Skin of body (tissue), 2 donors: Measurements from ENCODE around the gene A1BG. TPM values are rescaled to one million over a fixed set of nuclear protein-coding genes. Genes with fewer than 3 reads are reported as not detected.

Experiments used
- DNase-seq: peaks from one replicate; lab custom pipeline; 2025; lab: John Stamatoyannopoulos, UW
- total RNA-seq: library from RNA; depleted of rRNA; stranded (reverse); fragments of >200 nt; gene quantifications from one replicate; pipeline ENCODE4 v1.2.3, GENCODE V29; 2014

Gene A1BG
- 5.1 TPM for total RNA-seq

GRCh38 chr19:58352760-58353671 lies at the start of gene A1BG:
A1BG (minus strand) TSS chr19:58353492; CDS start chr19:58353437, 55 bp downstream.
- DNase-seq = no peak

- no peak for DNase-seq
Measured at GRCh38 chr19:58401840-58402421, 48.6 kb upstream of the A1BG start.

GRCh38 chr19:58400916-58401839 lies 47.9 kb upstream of the A1BG start:
- peak; percentile 99 for DNase-seq

- no peak for DNase-seq
Measured at GRCh38 chr19:58400316-58400915, 47.1 kb upstream of the A1BG start.

GRCh38 chr19:58399903-58400302 lies 46.6 kb upstream of the A1BG start:
- no peak for DNase-seq

- no peak for DNase-seq
Measured at GRCh38 chr19:58398545-58398944, 45.3 kb upstream of the A1BG start.

- DNase-seq = no peak
Measured at GRCh38 chr19:58398087-58398486, 44.8 kb upstream of the A1BG start.

GRCh38 chr19:58397533-58398037 lies 44.3 kb upstream of the A1BG start:
- no peak for DNase-seq

- DNase-seq = no peak
Measured at GRCh38 chr19:58396691-58397532, 43.6 kb upstream of the A1BG start.

- DNase-seq = no peak
Measured at GRCh38 chr19:58395979-58396627, 42.8 kb upstream of the A1BG start.

GRCh38 chr19:58395220-58395978 lies 42.1 kb upstream of the A1BG start, which contains the start of gene RNF225:
RNF225 (plus strand) TSS chr19:58395656; CDS start chr19:58396090, 434 bp downstream.
- no peak for DNase-seq

- DNase-seq = no peak
Measured at GRCh38 chr19:58394821-58395219, 41.5 kb upstream of the A1BG start.

- no peak for DNase-seq
Measured at GRCh38 chr19:58393725-58394033, 40.4 kb upstream of the A1BG start.

GRCh38 chr19:58392945-58393724 lies 39.8 kb upstream of the A1BG start:
- DNase-seq = no peak

- DNase-seq = no peak
Measured at GRCh38 chr19:58388175-58388526, 34.9 kb upstream of the A1BG start.

- no peak for DNase-seq
Measured at GRCh38 chr19:58387338-58388174, 34.3 kb upstream of the A1BG start.

- DNase-seq = peak; percentile 98
Measured at GRCh38 chr19:58386576-58387337, 33.5 kb upstream of the A1BG start, which contains the start of gene RPS5. RPS5 (plus strand) TSS chr19:58387269; CDS start chr19:58388138, 869 bp downstream.
